Caco-2 (cell line): ENCODE results near the gene SLC6A20. TPM values are rescaled to one million over a fixed set of nuclear protein-coding genes. Genes with fewer than 3 reads are reported as not detected.

Experiments used
- BruUV-seq: library from RNA; stranded (reverse); fragments of 400-500 nt; replicated peaks from 2 replicates; lab custom pipeline; 2021; lab: Mats Ljungman, UMichigan
- CTCF ChIA-PET: fragments of 300-600 bp; sonication (Branson Sonifier 250); formaldehyde crosslinking; loops from one replicate; lab custom pipeline; 2022; ENCODE audit warnings: antibody characterized with exemption; lab: Charles Lee
- POLR2A ChIA-PET: fragments of 300-600 bp; sonication (Branson Sonifier 250); formaldehyde crosslinking; loops from one replicate; lab custom pipeline; 2022; ENCODE audit warnings: antibody characterized with exemption; lab: Charles Lee
- DNase-seq, 2 experiments: peaks; one replicate each; pipeline versions ENCODE4 v3.0.0 to v3.0.0-alpha.2; 2020 to 2022
- H3K27me3 ChIP-seq: replicated peaks from 2 replicates; pipeline ENCODE4 v1.6.0; 2011; ENCODE audit warnings: low read length; ENCODE audit not compliant: control insufficient read depth, insufficient read depth
- H3K36me3 ChIP-seq: 2 replicates; pipeline ENCODE4 v1.5.1; 2011; ENCODE audit warnings: low read length; ENCODE audit not compliant: control insufficient read depth, insufficient read depth
- H3K4me1 ChIP-seq: fragments of 250-450 bp; sonication (Bioruptor Pico); 2 replicates; pipeline ENCODE4 v1.5.1; 2020; ENCODE audit warnings: mild to moderate bottlenecking
- H3K4me3 ChIP-seq: 2 replicates; pipeline ENCODE4 v1.5.1; 2011; ENCODE audit warnings: low read depth, mild to moderate bottlenecking, control low read depth, low read length
- H3K9me3 ChIP-seq: fragments of 250-450 bp; sonication (Bioruptor Pico); 2 replicates; pipeline ENCODE4 v1.5.1; 2020; ENCODE audit warnings: mild to moderate bottlenecking, moderate library complexity
- H3K27ac Mint-ChIP-seq: one replicate; pipeline ENCODE4 v1.8.0; 2022; ENCODE audit warnings: mixed read lengths; ENCODE audit not compliant: unreplicated experiment
- H3K27me3 Mint-ChIP-seq: one replicate; pipeline ENCODE4 v1.8.0; 2022; ENCODE audit warnings: mixed read lengths; ENCODE audit not compliant: insufficient read depth, unreplicated experiment
- H3K36me3 Mint-ChIP-seq: one replicate; pipeline ENCODE4 v1.8.0; 2022; ENCODE audit warnings: mild to moderate bottlenecking, mixed read lengths; ENCODE audit not compliant: insufficient read depth, unreplicated experiment
- H3K4me1 Mint-ChIP-seq: one replicate; pipeline ENCODE4 v1.8.0; 2022; ENCODE audit warnings: low read depth, mixed read lengths; ENCODE audit not compliant: unreplicated experiment
- H3K4me3 Mint-ChIP-seq: one replicate; pipeline ENCODE4 v1.8.0; 2022; ENCODE audit warnings: mild to moderate bottlenecking, moderate library complexity, mixed read lengths; ENCODE audit not compliant: unreplicated experiment
- H3K9me3 Mint-ChIP-seq: one replicate; pipeline ENCODE4 v1.8.0; 2022; ENCODE audit warnings: mixed read lengths; ENCODE audit not compliant: unreplicated experiment
- intact Hi-C: fragments of 100-400 bp; cut with micrococcal nuclease; formaldehyde crosslinking; loops from one replicate; pipeline ENCODE4 v1.10.0; 2022; ENCODE audit not compliant: unreplicated experiment
- total RNA-seq: library from RNA; stranded (reverse); gene quantifications from 2 replicates; pipeline ENCODE4 v1.2.3, GENCODE V29; 2022
- TF ChIP-seq, protein P1 (sequence below), 2 experiments: fragments of 200-600 bp in 1 of 2; IDR thresholded peaks; 1 replicate in 1 of 2; 2 replicates in 1 of 2; pipeline versions ENCODE4 v1.5.1 to v1.8.0; 2011 to 2022; ENCODE audit warnings: antibody characterized with exemption in 1 of 2, control low read depth in 1 of 2, inconsistent platforms in 1 of 2, low read depth in 1 of 2, low read length in 1 of 2, mild to moderate bottlenecking in 1 of 2, moderate library complexity in 1 of 2; ENCODE audit not compliant: insufficient read depth in 1 of 2, severe bottlenecking in 1 of 2, unreplicated experiment in 1 of 2

SLC6A20 gene
- total RNA-seq, 1 experiment from 2014 or later: 0.39 TPM

DNA sequence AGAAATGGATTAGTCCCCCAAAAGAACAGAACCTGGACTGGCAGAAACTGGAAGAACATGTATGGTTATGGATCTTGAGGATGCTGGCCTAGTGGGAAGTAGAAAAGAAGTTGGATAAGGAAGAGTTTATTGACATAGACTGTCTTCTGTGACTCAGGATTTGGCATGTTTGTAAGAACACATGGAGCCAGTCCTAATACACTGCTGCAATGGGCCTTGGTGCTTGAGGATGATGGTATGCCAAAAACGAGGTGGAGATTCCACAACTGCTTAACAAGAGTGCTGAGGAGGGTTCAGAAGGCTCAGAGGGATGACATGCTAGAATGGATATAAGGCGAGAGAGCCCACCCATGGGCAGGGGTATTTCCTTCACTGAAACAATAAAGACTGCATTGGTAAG lies 23.2 kb upstream of the SLC6A20 start:
- Mint-ChIP-seq H3K36me3 (no peaks in the 10 kb centered on the region), H3K4me1 (peaks cover 9% of the 10 kb centered on the region), H3K27me3 (no peaks in the 10 kb centered on the region), H3K27ac (no peak overlapping the region), H3K9me3 (no peaks in the 10 kb centered on the region), H3K4me3 (no peak overlapping the region)
- DNase-seq: no peak
- CTCF ChIA-PET: no interaction called here
- intact Hi-C loops: no loop called here
- no peaks in the 10 kb centered on the region for H3K36me3 ChIP-seq
- H3K4me3 ChIP-seq: no peak overlapping the region
- BruUV-seq: no TSS peak
- POLR2A ChIA-PET: no interaction called here
- H3K27me3 ChIP-seq: no peaks in the 10 kb centered on the region
- peaks cover 9% of the 10 kb centered on the region; the same call in 1 of the 2 replicates for H3K9me3 ChIP-seq
- H3K4me1 ChIP-seq: peaks cover 26% of the 10 kb centered on the region
- TF ChIP-seq, protein P1, sequence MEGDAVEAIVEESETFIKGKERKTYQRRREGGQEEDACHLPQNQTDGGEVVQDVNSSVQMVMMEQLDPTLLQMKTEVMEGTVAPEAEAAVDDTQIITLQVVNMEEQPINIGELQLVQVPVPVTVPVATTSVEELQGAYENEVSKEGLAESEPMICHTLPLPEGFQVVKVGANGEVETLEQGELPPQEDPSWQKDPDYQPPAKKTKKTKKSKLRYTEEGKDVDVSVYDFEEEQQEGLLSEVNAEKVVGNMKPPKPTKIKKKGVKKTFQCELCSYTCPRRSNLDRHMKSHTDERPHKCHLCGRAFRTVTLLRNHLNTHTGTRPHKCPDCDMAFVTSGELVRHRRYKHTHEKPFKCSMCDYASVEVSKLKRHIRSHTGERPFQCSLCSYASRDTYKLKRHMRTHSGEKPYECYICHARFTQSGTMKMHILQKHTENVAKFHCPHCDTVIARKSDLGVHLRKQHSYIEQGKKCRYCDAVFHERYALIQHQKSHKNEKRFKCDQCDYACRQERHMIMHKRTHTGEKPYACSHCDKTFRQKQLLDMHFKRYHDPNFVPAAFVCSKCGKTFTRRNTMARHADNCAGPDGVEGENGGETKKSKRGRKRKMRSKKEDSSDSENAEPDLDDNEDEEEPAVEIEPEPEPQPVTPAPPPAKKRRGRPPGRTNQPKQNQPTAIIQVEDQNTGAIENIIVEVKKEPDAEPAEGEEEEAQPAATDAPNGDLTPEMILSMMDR (IDR thresholded peaks at IDR 0.05; ENCODE audit: insufficient read depth in 1 of 2, low read depth in 1 of 2, low read length in 1 of 2, severe bottlenecking in 1 of 2, unreplicated experiment in 1 of 2): no peak

DNA sequence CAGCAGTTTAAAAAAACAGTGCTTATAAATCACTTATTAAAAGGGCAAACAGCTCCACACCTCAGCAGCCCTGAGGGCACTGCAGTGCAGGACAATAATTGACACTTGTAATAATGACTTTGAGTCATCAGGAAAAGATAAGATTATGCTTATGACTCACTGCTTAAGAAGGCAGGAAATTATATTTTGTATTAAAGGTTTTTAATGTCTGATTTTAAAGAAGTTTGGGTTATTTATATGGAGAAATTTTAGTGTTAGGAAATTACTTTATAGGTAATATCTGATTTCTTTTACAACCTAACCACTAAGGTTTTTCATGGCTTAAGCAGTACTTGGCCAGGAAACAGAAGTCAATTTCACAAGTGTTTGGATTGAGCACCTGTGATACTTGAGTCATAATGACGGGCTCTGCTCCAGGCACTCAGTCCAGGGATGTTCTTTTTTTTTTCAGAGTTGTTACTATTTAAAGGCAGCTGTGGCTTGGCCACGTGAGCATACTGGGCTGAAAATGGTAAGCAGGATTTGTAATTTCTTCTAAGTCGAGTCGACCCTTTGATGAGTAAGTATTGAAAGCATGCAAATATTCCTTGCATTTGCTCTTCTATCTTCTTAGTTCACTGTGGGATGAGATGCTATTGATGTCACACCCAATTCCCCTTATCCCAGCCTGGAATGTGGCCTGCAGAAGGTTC lies 21.6 kb upstream of the SLC6A20 start:
- Mint-ChIP-seq H3K4me1 (peaks cover 9% of the 10 kb centered on the region), H3K27me3 (no peaks in the 10 kb centered on the region), H3K4me3 (no peak overlapping the region), H3K27ac (peak overlapping the region; percentile 77), H3K9me3 (no peaks in the 10 kb centered on the region), H3K36me3 (no peaks in the 10 kb centered on the region)
- Histone ChIP-seq H3K4me3 (no peak overlapping the region), H3K9me3 (peaks cover 9% of the 10 kb centered on the region; the same call in 1 of the 2 replicates), H3K4me1 (peaks cover 26% of the 10 kb centered on the region), H3K27me3 (no peaks in the 10 kb centered on the region), H3K36me3 (no peaks in the 10 kb centered on the region)
- DNase-seq: peak; percentile 35 to 76
- POLR2A ChIA-PET: no interaction called here
- CTCF ChIA-PET: no interaction called here
- BruUV-seq: no TSS peak
- intact Hi-C loops: no loop called here
- TF ChIP-seq, protein P1 (IDR thresholded peaks at IDR 0.05; ENCODE audit: insufficient read depth in 1 of 2, low read depth in 1 of 2, low read length in 1 of 2, severe bottlenecking in 1 of 2, unreplicated experiment in 1 of 2): no peak

DNA sequence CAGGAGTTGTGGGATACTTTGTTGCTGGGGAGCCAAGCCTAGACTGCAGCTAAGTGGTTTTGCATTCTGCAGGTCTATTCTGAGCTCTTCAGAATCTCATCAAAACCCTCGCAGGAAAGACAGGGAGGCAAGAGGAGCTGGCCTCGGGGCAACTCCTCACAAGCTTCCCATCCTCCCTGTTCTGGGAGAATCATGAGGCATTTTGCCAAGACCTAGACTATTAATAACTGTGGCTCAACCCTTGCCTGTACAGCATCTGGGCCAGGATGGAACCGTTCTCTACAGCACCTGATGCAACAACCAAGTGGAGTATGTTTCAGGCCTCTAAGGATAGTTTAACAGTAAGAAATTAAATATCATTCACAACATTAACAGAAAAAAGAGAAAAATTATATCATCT lies 20.2 kb upstream of the SLC6A20 start:
- H3K4me1 ChIP-seq: peaks cover 26% of the 10 kb centered on the region
- no peaks in the 10 kb centered on the region for H3K27me3 ChIP-seq
- no peaks in the 10 kb centered on the region for H3K36me3 Mint-ChIP-seq
- POLR2A ChIA-PET: no interaction called here
- TF ChIP-seq, protein P1 (IDR thresholded peaks at IDR 0.05; ENCODE audit: insufficient read depth in 1 of 2, low read depth in 1 of 2, low read length in 1 of 2, severe bottlenecking in 1 of 2, unreplicated experiment in 1 of 2): no peak
- no peak overlapping the region for H3K4me3 ChIP-seq
- H3K27me3 Mint-ChIP-seq: no peaks in the 10 kb centered on the region
- no peaks in the 10 kb centered on the region for H3K9me3 Mint-ChIP-seq
- H3K9me3 ChIP-seq: peaks cover 9% of the 10 kb centered on the region; the same call in 1 of the 2 replicates
- H3K27ac Mint-ChIP-seq: no peak overlapping the region
- H3K36me3 ChIP-seq: no peaks in the 10 kb centered on the region
- no peak overlapping the region for H3K4me3 Mint-ChIP-seq
- CTCF ChIA-PET: no interaction called here
- no TSS peak for BruUV-seq
- intact Hi-C loops: no loop called here
- peaks cover 9% of the 10 kb centered on the region for H3K4me1 Mint-ChIP-seq
- no peak for DNase-seq
